Endothelial cell of umbilical vein (primary cell): Measurements from ENCODE around the gene LSP1. TPM values are rescaled to one million over a fixed set of nuclear protein-coding genes. Genes with fewer than 3 reads are reported as not detected.

Experiments used
- BruUV-seq: library from RNA; stranded (reverse); fragments of 400-500 nt; replicated peaks from 2 replicates; lab custom pipeline; 2021; lab: Mats Ljungman, UMichigan
- CTCF ChIA-PET: fragments of 300-600, 350-600 bp; sonication (Branson Sonifier 250); formaldehyde crosslinking; loops from one replicate; lab custom pipeline; 2021; ENCODE audit warnings: antibody characterized with exemption, inconsistent platforms; lab: Charles Lee
- POLR2A ChIA-PET: fragments of 300-600, 350-600 bp; sonication (Branson Sonifier 250); formaldehyde crosslinking; loops from one replicate; lab custom pipeline; 2021; ENCODE audit warnings: antibody characterized with exemption, inconsistent platforms; lab: Charles Lee
- DNase-seq: peaks from one replicate; pipeline ENCODE4 v3.0.0-alpha.2; 2011; ENCODE audit warnings: low read depth, low spot score
- FAIRE-seq: peaks from 2 replicates; lab custom pipeline; 2011; peaks lifted over from hg19 to GRCh38; lab: Jason Lieb, UNC
- H2AFZ ChIP-seq: 2 replicates; pipeline ENCODE4 v1.6.0; 2012; ENCODE audit warnings: low read depth, low read length, control low read depth, inconsistent platforms
- H3K27ac ChIP-seq: 2 replicates; pipeline ENCODE4 v1.5.1; 2011; ENCODE audit warnings: low read depth, mild to moderate bottlenecking, control low read depth, low read length, moderate library complexity; ENCODE audit not compliant: insufficient read depth
- H3K27me3 ChIP-seq, 2 experiments: 2 replicates each; pipeline versions ENCODE4 v1.6.0 to v1.6.1; 2011; ENCODE audit warnings: low read length in 2 of 2, mixed read lengths in 1 of 2; ENCODE audit not compliant: control insufficient read depth in 2 of 2, insufficient read depth in 2 of 2
- H3K36me3 ChIP-seq, 2 experiments: 2 replicates in 1 of 2; 3 replicates in 1 of 2; pipeline ENCODE4 v1.5.1; 2011; ENCODE audit warnings: low read length in 2 of 2, mild to moderate bottlenecking in 1 of 2, moderate library complexity in 1 of 2; ENCODE audit not compliant: control insufficient read depth in 2 of 2, insufficient read depth in 2 of 2; ENCODE audit errors: extremely low read depth in 1 of 2
- H3K4me1 ChIP-seq: 3 replicates; pipeline ENCODE4 v1.5.1; 2011; ENCODE audit warnings: mild to moderate bottlenecking, low read length; ENCODE audit not compliant: control insufficient read depth, insufficient read depth; ENCODE audit errors: extremely low read depth
- H3K4me2 ChIP-seq: 2 replicates; pipeline ENCODE4 v1.6.1; 2011; ENCODE audit warnings: low read length, control low read depth, mixed read lengths; ENCODE audit not compliant: insufficient read depth
- H3K4me3 ChIP-seq, 3 experiments: fragments of 200-600 bp in 1 of 3; sonication (generic), shearing (Covaris generic) in 1 of 3; replicated peaks in 1 of 3; 2 replicates each; pipeline ENCODE4 v1.5.1; 2011 to 2016; ENCODE audit warnings: control low read depth in 3 of 3, low read length in 3 of 3, mild to moderate bottlenecking in 2 of 3, inconsistent platforms in 1 of 3, low read depth in 1 of 3, moderate library complexity in 1 of 3; ENCODE audit not compliant: insufficient read depth in 1 of 3
- H3K79me2 ChIP-seq: 2 replicates; pipeline ENCODE4 v1.6.0; 2012; ENCODE audit warnings: low read length, inconsistent platforms; ENCODE audit not compliant: control insufficient read depth, insufficient read depth
- H3K9ac ChIP-seq: replicated peaks from 2 replicates; pipeline ENCODE3; 2011; ENCODE audit warnings: low read length, control low read depth; ENCODE audit not compliant: insufficient read depth; ENCODE audit errors: extremely low read depth
- H3K9me1 ChIP-seq: replicated peaks from 3 replicates; pipeline ENCODE4 v1.6.0; 2011; ENCODE audit warnings: mild to moderate bottlenecking, low read length; ENCODE audit not compliant: control insufficient read depth, insufficient read depth; ENCODE audit errors: extremely low read depth
- H3K9me3 ChIP-seq: replicated peaks from 2 replicates; pipeline ENCODE4 v1.5.1; 2012; ENCODE audit warnings: low read length, inconsistent platforms; ENCODE audit not compliant: control insufficient read depth, insufficient read depth
- H4K20me1 ChIP-seq: replicated peaks from 2 replicates; pipeline ENCODE3; 2011; ENCODE audit warnings: mild to moderate bottlenecking, low read length; ENCODE audit not compliant: control insufficient read depth, insufficient read depth; ENCODE audit errors: extremely low read depth
- EZH2 ChIP-seq: IDR thresholded peaks from 2 replicates; pipeline ENCODE4 v1.6.1; 2012; ENCODE audit warnings: borderline replicate concordance, low read depth, mild to moderate bottlenecking, moderate library complexity, low read length, inconsistent platforms; ENCODE audit not compliant: severe bottlenecking
- FOS ChIP-seq: IDR thresholded peaks from 2 replicates; pipeline ENCODE4 v1.6.1; 2011; ENCODE audit warnings: mild to moderate bottlenecking, low read length, moderate library complexity, borderline replicate concordance; ENCODE audit not compliant: insufficient read depth
- GATA2 ChIP-seq: IDR thresholded peaks from 2 replicates; pipeline ENCODE4 v1.7.0; 2011; ENCODE audit warnings: low read depth, mild to moderate bottlenecking, moderate library complexity, mixed read lengths, low read length; ENCODE audit not compliant: insufficient read length, insufficient read depth
- JUN ChIP-seq: IDR thresholded peaks from 2 replicates; pipeline ENCODE4 v1.6.1; 2011; ENCODE audit warnings: borderline replicate concordance, low read depth; ENCODE audit not compliant: insufficient read length, insufficient read depth
- MYC ChIP-seq: IDR thresholded peaks from one replicate; pipeline ENCODE4 v1.6.1; 2011; ENCODE audit warnings: mild to moderate bottlenecking, low read depth, low read length
- POLR2A ChIP-seq: IDR thresholded peaks from 2 replicates; pipeline ENCODE4 v1.6.1; 2012; ENCODE audit warnings: low read depth, mild to moderate bottlenecking, control low read depth, low read length
- POLR2AphosphoS5 ChIP-seq: IDR thresholded peaks from 2 replicates; pipeline ENCODE4 v1.6.1; 2012; ENCODE audit warnings: low read depth, mild to moderate bottlenecking, control low read depth, low read length, moderate library complexity; ENCODE audit not compliant: insufficient read depth
- dilution Hi-C: fragments of 300-500 bp; cut with MboI; formaldehyde crosslinking; loops from one replicate; pipeline ENCODE4 v1.15.0; 2019; ENCODE audit warnings: low sequenced_read_pairs; ENCODE audit not compliant: extremely low pct_ligation_motif_present
- intact Hi-C: fragments of 100-400 bp; cut with micrococcal nuclease; formaldehyde crosslinking; loops from one replicate; pipeline ENCODE4 v1.10.0; 2022
- polyA plus RNA-seq, 4 experiments: library from polyadenylated mRNA; depleted of rRNA in 3 of 4; stranded (reverse) in 3 of 4; unstranded in 1 of 4; fragments of >200 nt; gene quantifications; 2 replicates each; pipeline versions ENCODE4 v1.2.1 to v1.2.3, GENCODE V29; 2011 to 2012; ENCODE audit warnings: missing spikeins in 1 of 4
- total RNA-seq: library from RNA; stranded (reverse); gene quantifications from 2 replicates; pipeline ENCODE4 v1.2.3, GENCODE V29; 2021
- TF ChIP-seq, protein P1 (sequence below), 2 donors: IDR thresholded peaks; 1 replicate in 1 of 2; 2 replicates in 1 of 2; pipeline ENCODE4 v1.5.1; 2011; ENCODE audit warnings: low read length in 2 of 2, mild to moderate bottlenecking in 2 of 2, moderate library complexity in 2 of 2, control low read depth in 1 of 2, inconsistent platforms in 1 of 2, low read depth in 1 of 2; ENCODE audit not compliant: insufficient read depth in 1 of 2; ENCODE audit errors: extremely low read depth in 1 of 2
- TF ChIP-seq, protein P2 (sequence below): IDR thresholded peaks from 2 replicates; pipeline ENCODE4 v1.6.1; 2011; ENCODE audit not compliant: insufficient read depth, insufficient read length

The LSP1 gene
- total and polyA plus RNA-seq, 2 donors (not counting 3 experiments of a cell fraction or from before 2014, with no cell fraction given) = not detected

DNA sequence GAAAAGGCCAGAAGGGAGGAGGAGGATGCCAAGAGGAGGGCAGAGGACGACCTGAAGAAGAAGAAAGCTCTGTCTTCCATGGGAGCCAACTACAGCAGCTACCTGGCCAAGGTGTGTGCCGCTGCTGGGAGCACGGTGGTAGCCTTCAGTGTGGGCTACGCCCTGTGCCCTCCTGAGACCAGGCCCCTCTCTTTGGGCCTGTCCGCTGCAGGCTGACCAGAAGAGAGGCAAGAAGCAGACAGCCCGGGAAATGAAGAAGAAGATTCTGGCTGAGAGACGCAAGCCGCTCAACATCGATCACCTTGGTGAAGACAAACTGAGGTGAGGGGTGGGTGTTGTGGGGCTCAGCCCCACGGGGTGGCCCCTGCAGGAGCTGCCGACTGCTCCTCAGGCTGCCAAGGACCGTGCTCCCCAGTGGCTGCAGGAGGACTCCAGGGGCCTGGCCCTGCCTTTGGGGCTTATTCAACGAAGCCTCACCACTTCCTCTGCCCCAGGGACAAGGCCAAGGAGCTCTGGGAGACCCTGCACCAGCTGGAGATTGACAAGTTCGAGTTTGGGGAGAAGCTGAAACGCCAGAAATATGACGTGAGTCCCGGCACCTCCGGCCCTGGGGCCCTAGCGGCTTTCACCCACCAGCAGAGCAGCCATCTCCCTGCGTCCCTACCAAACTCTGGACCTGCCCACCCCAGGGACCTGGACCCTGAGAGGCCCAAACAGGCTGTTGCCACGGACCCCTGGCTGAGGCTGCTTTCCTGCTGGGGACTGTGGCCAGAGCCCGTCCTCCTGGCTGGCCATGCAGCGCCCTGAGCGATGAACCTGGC is 81.7 kb downstream of the LSP1 start:
- no peak for DNase-seq
- FAIRE-seq = no peak
- H3K27ac ChIP-seq = no peak overlapping the region
- H3K27me3 ChIP-seq = no peaks in the 10 kb centered on the region
- intact Hi-C loops = no loop called here
- no TSS peak for BruUV-seq
- dilution Hi-C loops = no loop called here
- ChIA-PET CTCF (interaction anchor here (1.2 to 1.8 kb wide), 2 partner anchors 102 to 240 kb away, joined by 3 to 4 read pairs; no protein-coding TSS in a partner anchor), POLR2A (no interaction called here)
- no peaks in the 10 kb centered on the region for H3K4me1 ChIP-seq
- no peaks in the 10 kb centered on the region for H4K20me1 ChIP-seq
- TF ChIP-seq JUN = no peak
- no peak for TF ChIP-seq FOS
- TF ChIP-seq, protein P1, sequence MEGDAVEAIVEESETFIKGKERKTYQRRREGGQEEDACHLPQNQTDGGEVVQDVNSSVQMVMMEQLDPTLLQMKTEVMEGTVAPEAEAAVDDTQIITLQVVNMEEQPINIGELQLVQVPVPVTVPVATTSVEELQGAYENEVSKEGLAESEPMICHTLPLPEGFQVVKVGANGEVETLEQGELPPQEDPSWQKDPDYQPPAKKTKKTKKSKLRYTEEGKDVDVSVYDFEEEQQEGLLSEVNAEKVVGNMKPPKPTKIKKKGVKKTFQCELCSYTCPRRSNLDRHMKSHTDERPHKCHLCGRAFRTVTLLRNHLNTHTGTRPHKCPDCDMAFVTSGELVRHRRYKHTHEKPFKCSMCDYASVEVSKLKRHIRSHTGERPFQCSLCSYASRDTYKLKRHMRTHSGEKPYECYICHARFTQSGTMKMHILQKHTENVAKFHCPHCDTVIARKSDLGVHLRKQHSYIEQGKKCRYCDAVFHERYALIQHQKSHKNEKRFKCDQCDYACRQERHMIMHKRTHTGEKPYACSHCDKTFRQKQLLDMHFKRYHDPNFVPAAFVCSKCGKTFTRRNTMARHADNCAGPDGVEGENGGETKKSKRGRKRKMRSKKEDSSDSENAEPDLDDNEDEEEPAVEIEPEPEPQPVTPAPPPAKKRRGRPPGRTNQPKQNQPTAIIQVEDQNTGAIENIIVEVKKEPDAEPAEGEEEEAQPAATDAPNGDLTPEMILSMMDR (IDR thresholded peaks at IDR 0.05; ENCODE audit: extremely low read depth in 1 of 2, insufficient read depth in 1 of 2, low read depth in 1 of 2, low read length in 2 of 2) = no peak
- no peak for TF ChIP-seq GATA2
- no peak for TF ChIP-seq EZH2
- TF ChIP-seq MYC = no peak
- TF ChIP-seq POLR2AphosphoS5 = no peak
- TF ChIP-seq POLR2A = no peak
- TF ChIP-seq, protein P2, sequence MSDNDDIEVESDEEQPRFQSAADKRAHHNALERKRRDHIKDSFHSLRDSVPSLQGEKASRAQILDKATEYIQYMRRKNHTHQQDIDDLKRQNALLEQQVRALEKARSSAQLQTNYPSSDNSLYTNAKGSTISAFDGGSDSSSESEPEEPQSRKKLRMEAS = no peak
- H2AFZ ChIP-seq = no peak overlapping the region
- no peaks in the 10 kb centered on the region for H3K9me3 ChIP-seq
- H3K4me3 ChIP-seq = no peak overlapping the region
- no peak overlapping the region for H3K9ac ChIP-seq
- H3K9me1 ChIP-seq = no peaks in the 10 kb centered on the region
- no peaks in the 10 kb centered on the region for H3K79me2 ChIP-seq
- no peak overlapping the region for H3K4me2 ChIP-seq
- no peaks in the 10 kb centered on the region for H3K36me3 ChIP-seq
